ENCODE data around the gene IL17REL. TPM values are rescaled to one million over a fixed set of nuclear protein-coding genes. Genes with fewer than 3 reads are reported as not detected.
A peak's percentile ranks its signal among the peaks of the same experiment; 100 is the strongest.

Gene IL17REL
- total and polyA plus RNA-seq, 10 of the 15 experiments (the other 5 are each of a cell fraction or from before 2014, with no cell fraction given), result 0.03 TPM; not detected in 9

DNA sequence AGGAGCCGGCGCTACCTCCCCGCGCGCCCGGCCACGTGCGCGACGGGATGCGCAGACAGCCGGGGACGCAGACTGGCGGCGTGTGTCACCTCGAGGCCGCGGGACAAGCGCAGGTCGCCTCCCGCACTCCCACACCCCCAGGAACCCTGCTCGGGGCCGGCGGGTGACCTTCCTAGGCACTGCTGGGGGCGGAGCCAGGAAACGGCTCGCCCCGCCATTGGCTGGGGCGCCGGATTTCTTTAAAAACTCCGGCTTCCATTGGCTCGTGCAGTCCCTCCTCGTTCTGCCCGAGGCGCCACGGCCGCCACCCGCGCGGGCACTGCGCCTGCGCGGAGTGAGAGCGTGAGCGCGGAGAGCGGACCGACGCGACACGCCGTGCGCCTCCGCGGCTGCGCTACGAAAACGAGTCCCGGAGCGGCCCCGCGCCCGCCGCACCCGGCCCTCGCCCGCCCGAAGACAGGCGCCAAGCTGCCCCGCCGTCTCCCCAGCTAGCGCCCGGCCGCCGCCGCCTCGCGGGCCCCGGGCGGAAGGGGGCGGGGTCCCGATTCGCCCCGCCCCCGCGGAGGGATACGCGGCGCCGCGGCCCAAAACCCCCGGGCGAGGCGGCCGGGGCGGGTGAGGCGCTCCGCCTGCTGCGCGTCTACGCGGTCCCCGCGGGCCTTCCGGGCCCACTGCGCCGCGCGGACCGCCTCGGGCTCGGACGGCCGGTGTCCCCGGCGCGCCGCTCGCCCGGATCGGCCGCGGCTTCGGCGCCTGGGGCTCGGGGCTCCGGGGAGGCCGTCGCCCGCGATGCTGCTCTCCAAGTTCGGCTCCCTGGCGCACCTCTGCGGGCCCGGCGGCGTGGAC, 52.2 kb downstream of the IL17REL start, which contains the start of gene PIM3 (continued):
- TF ChIP-seq JUNB (IDR thresholded peaks at IDR 0.05) (no peak), SREBF2 (IDR thresholded peaks at IDR 0.05; ENCODE audit: low read length) (no peak), SMC3 (IDR thresholded peaks at IDR 0.05; ENCODE audit: borderline replicate concordance, low read length) (no peak), SMAD5 (IDR thresholded peaks at IDR 0.05; ENCODE audit: low read depth) (0 out of 2 replicates have a peak, but pooled peaks have one; percentile 36), NRF1 (conservative IDR thresholded peaks at IDR 0.05; ENCODE audit: low read depth, low read length) (peak; percentile 61), IRF3 (IDR thresholded peaks at IDR 0.05) (no peak), SUZ12 (IDR thresholded peaks at IDR 0.05; ENCODE audit: unreplicated experiment) (no peak), CEBPB (IDR thresholded peaks at IDR 0.05; ENCODE audit: borderline replicate concordance in 1 of 2, low read depth in 2 of 2, low read length in 2 of 2) (no peak), SIN3A (IDR thresholded peaks at IDR 0.05; ENCODE audit: low read depth, low read length) (peak; percentile 66; the same call in 1 of the 2 replicates), MTA2 (IDR thresholded peaks at IDR 0.05; ENCODE audit: low read depth) (no peak), SIX5 (IDR thresholded peaks at IDR 0.05; ENCODE audit: low read depth, low read length, severe bottlenecking) (no peak), CBX5 (IDR thresholded peaks at IDR 0.05; ENCODE audit: low read depth) (no peak), SPI1 (IDR thresholded peaks at IDR 0.05; ENCODE audit: borderline replicate concordance, insufficient read depth, low read depth, low read length) (0 out of 2 replicates have a peak, but pooled peaks have one; percentile 17), CHD1 (IDR thresholded peaks at IDR 0.05; ENCODE audit: low read depth, low read length) (no peak), HDAC6 (IDR thresholded peaks at IDR 0.05; ENCODE audit: unreplicated experiment) (no peak), ZNF592 (IDR thresholded peaks at IDR 0.05) (no peak; the same call in none of the 2 replicates), SRF (IDR thresholded peaks at IDR 0.05; ENCODE audit: low read depth in 2 of 2, low read length in 2 of 2) (no peak), ZNF217 (IDR thresholded peaks at IDR 0.05) (no peak; the same call in 1 of the 2 replicates), RAD21 (IDR thresholded peaks at IDR 0.05; ENCODE audit: insufficient read depth, low read depth, low read length) (no peak)
- TF ChIP-seq, protein P1, sequence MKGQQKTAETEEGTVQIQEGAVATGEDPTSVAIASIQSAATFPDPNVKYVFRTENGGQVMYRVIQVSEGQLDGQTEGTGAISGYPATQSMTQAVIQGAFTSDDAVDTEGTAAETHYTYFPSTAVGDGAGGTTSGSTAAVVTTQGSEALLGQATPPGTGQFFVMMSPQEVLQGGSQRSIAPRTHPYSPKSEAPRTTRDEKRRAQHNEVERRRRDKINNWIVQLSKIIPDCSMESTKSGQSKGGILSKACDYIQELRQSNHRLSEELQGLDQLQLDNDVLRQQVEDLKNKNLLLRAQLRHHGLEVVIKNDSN (IDR thresholded peaks at IDR 0.05; ENCODE audit: borderline replicate concordance, extremely low read length, insufficient read depth, low read depth, low read length), result no peak
